Natural killer cell treated with Interleukin-12 subunit alpha and Interleukin-12 subunit beta and Interleukin-15 and Interleukin-18, amount 100 ng/mL, for 72 hours (primary cell): ENCODE results near the gene RASA3. TPM values are rescaled to one million over a fixed set of nuclear protein-coding genes. Genes with fewer than 3 reads are reported as not detected.

Experiments used
- ATAC-seq, 2 donors: fragments of 150-1000 bp; cut with Tn5 transposase in 1 of 2; sonication (Bioruptor Pico), chemical (Tn5 transposase) in 1 of 2; 2 replicates each; pipeline ENCODE4 v1.10.0; 2021
- DNase-seq: peaks from one replicate; pipeline ENCODE4 v3.0.0; 2022; ENCODE audit warnings: low spot score
- H3K27ac Mint-ChIP-seq, 2 donors: 1 replicate in 1 of 2; 2 replicates in 1 of 2; pipeline ENCODE4 v1.8.0; 2022; ENCODE audit warnings: mixed read lengths in 2 of 2, mild to moderate bottlenecking in 1 of 2, moderate library complexity in 1 of 2
- H3K27me3 Mint-ChIP-seq, 2 donors: 1 replicate in 1 of 2; 2 replicates in 1 of 2; pipeline ENCODE4 v1.8.0; 2022; ENCODE audit warnings: mixed read lengths in 2 of 2
- H3K36me3 Mint-ChIP-seq: one replicate; pipeline ENCODE4 v1.8.0; 2022; ENCODE audit warnings: mixed read lengths
- H3K4me1 Mint-ChIP-seq, 2 donors: 1 replicate in 1 of 2; 2 replicates in 1 of 2; pipeline ENCODE4 v1.8.0; 2022; ENCODE audit warnings: low read depth in 2 of 2, mixed read lengths in 2 of 2, mild to moderate bottlenecking in 1 of 2
- H3K4me3 Mint-ChIP-seq: one replicate; pipeline ENCODE4 v1.8.0; 2022; ENCODE audit warnings: mixed read lengths
- H3K9me3 Mint-ChIP-seq: 2 replicates; pipeline ENCODE4 v1.8.0; 2022; ENCODE audit warnings: mixed read lengths
- total RNA-seq, 2 donors: library from RNA; stranded (reverse); gene quantifications; one replicate each; pipeline ENCODE4 v1.2.3, GENCODE V29; 2022

The RASA3 gene
- total RNA-seq, 2 donors from 2014 or later = 6.9 to 11.7 TPM

DNA sequence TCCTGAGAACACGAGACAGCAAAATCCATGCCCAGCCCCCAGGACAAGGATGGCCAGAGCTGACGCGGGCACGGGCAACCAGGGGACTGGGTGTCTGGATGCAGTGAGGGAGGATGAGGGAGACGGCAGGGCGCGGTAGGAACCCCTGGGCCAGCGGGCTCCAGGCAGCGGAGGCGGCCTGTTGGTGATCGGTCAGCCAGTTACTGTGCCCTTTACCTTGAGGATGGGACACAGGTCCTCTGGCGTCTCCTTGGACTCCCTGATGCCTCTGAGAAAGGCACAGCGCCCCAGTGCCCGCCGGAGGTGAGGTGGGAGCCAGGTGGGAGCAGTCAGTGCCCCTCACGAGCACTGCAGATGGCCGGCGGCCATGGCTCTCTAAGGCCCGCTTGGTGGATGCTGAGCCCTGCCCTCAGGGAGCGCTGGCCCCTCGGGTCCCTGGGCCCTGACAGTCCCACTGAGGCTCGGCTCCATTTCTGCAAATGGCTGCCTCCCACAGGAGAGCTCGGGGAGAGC, 189.8 kb downstream of the RASA3 start:
- Mint-ChIP-seq H3K36me3 (no peaks in the 10 kb centered on the region), H3K4me1 (peaks cover 0 to 5% of the 10 kb centered on the region in 2 donors), H3K27me3 (no peaks in the 10 kb centered on the region), H3K9me3 (no peaks in the 10 kb centered on the region), H3K4me3 (no peak overlapping the region), H3K27ac (no peak overlapping the region)
- DNase-seq = peak; percentile 40
- ATAC-seq = no peak

DNA sequence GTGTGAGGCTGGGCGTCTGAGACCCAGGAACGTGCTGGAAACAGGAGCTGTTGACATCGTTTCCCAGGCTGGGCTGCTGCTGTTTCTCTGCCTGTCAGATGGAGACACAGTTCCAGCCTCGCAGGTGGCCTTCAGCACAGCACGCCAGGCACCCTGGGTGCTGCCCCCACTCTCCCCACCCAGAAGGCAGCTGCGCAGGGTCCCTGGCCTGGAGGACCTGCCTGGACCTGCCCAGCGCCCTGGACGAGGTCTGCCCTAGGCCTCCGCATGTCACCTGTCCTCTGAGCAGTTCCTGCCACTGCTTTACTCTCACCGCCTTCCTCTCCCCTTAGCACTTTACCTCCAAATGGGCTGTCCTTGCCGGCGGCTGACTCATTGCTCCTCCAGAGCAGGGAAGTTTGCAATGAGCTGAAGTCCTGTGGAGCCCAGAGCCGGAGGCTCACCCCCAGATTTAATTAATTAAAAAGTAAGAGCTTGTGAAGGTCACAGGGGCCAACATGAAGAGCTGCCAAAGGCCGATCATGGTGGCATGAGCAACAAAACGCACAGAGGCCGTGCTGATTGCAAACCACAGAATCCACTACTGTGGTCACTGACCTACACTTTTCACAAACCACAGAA, 190.7 kb downstream of the RASA3 start:
- Mint-ChIP-seq H3K4me1 (peaks cover 0 to 7% of the 10 kb centered on the region in 2 donors), H3K27me3 (no peaks in the 10 kb centered on the region), H3K4me3 (no peak overlapping the region), H3K9me3 (no peaks in the 10 kb centered on the region), H3K36me3 (no peaks in the 10 kb centered on the region), H3K27ac (no peak overlapping the region)
- DNase-seq (no peak), ATAC-seq (no peak)

DNA sequence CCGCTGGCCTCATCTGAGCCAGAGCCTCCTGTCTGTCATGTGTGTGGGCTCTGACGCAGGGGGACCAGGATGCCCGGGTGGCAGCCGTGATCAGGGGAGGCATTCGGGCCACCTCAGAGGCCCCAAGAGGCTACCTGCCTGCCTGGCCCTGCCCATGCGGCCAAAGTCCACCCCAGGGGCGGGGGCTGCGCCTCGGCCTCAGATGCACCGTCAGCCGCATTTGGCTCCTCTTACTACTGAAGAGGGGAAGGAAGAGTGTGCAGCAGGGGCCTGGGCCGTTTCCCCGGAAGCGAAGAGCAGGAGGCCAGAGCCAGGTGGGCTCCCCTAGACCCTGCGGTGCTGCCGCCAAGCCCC, 192.5 kb downstream of the RASA3 start:
- Mint-ChIP-seq H3K27me3 (no peaks in the 10 kb centered on the region), H3K4me3 (no peak overlapping the region), H3K9me3 (no peaks in the 10 kb centered on the region), H3K36me3 (no peaks in the 10 kb centered on the region), H3K27ac (no peak overlapping the region), H3K4me1 (peaks cover 0 to 7% of the 10 kb centered on the region in 2 donors)
- peak; percentile 47 for DNase-seq
- no peak for ATAC-seq

DNA sequence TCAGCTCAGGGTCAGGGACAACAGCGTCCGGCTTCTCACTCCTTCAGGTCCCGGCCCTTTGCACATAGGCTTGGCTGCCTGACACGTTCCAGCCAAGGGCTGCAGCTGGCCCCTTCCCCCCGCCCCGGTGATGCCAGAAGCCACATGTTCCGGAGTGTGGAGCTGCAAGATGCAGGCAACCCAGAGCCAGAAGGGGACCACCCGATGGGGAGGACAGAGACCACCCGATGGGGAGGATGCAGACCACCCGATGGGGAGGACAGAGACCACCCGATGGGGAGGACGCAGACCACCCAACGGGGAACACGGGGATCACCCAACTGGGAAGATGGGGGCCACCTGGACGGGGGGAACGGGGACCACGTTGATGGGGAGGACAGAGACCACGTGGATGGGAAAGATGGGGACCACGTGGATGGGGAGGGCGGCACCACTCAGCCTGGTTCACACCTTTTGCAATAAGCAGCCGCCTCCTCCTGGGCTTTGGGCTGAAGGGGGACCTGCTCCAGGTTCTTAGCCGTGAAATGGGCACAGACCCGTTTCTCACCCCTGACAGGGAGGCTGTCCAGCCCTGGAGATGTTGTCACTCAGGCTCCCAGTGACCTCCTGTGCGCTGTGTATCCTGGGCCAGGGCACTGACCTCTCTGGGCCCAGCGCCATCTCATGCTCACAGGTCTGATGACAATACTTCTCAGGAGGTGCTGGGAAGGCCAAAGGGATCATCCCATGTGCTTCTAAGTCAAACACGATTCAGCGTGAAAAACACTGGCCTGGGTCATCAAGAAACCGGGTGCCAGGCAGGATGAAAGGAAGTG, 193.1 kb downstream of the RASA3 start:
- Mint-ChIP-seq H3K27me3 (no peaks in the 10 kb centered on the region), H3K4me1 (peaks cover 0 to 7% of the 10 kb centered on the region in 2 donors), H3K4me3 (no peak overlapping the region), H3K27ac (no peak overlapping the region), H3K36me3 (no peaks in the 10 kb centered on the region), H3K9me3 (no peaks in the 10 kb centered on the region)
- ATAC-seq = no peak
- DNase-seq = peak; percentile 44

DNA sequence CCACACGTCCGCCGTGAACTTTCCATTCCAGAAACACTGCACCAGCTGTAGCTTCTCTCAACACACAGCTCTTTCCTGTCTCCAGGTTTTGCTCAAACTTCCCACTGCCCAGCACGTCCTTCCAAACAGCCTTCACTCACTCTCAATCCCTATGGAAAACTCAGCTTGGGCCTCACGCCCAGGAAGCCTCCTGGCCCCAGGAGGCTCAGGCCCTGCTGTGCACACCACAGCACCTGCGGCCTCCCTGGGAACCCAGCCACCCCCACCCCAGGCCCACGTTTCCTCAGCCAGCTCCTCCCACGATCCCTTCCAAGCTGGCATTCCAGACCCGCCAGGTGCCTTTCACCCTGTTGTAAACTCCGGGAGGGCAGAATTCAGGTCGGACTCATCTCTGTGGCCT, 193.7 kb downstream of the RASA3 start:
- Mint-ChIP-seq H3K27ac (no peak overlapping the region), H3K9me3 (no peaks in the 10 kb centered on the region), H3K4me1 (peaks cover 0 to 7% of the 10 kb centered on the region in 2 donors), H3K27me3 (no peaks in the 10 kb centered on the region), H3K36me3 (no peaks in the 10 kb centered on the region), H3K4me3 (no peak overlapping the region)
- DNase-seq = peak; percentile 47
- no peak for ATAC-seq

DNA sequence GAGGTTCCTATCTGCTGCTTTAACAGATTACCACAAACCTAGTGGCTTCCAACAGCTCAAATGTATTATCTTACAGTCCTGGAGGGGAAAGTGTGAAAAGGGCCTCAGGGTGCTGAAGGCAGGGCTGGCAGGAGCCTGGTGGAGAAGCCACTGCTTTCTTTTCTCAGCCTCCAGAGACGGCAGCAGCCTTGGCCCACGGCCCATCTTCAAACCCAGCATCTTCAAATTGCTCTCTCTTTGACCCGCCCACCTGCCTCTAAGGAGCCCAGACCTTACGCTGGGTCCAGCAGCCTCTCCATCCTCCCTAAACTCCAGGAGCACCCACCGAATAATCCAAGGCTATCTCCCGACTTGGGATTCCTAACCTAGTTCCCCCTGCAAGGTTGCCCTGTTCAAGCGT, 194.2 kb downstream of the RASA3 start:
- ATAC-seq (no peak), DNase-seq (no peak)
- Mint-ChIP-seq H3K27me3 (no peaks in the 10 kb centered on the region), H3K27ac (no peak overlapping the region), H3K4me3 (no peak overlapping the region), H3K4me1 (peaks cover 0 to 7% of the 10 kb centered on the region in 2 donors), H3K36me3 (no peaks in the 10 kb centered on the region), H3K9me3 (no peaks in the 10 kb centered on the region)

DNA sequence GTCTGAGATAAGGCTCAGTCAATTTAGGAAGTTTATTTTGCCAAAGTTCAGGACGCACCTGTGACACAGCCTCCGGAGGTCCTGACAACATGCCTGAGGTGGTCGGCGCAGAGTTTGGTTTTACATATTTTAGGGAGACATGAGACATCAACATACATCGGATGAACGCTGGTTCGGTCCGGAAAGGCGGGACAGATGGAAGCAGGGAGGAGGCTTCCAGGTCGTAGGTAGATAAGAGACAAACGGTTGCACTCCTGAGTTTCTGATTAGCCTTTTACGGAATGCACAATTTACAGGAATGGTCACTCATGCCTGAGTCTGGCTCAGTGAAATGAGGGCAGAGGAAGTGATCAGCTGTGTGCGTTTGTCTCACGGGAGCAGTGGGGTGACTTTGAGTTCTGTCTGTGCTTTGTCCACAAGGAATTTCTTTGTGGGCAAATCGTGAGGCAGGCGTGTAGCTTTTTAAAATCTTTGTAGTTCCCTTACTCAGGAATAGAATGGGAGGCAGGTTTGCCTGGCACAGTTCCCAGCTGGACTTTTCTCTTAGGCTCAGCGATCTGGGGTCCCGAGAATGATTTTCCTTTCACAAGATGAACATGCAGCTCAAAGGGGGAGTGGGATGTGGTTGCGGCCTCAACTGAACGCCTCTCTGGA, 194.8 kb downstream of the RASA3 start:
- peaks cover 0 to 7% of the 10 kb centered on the region in 2 donors for H3K4me1 Mint-ChIP-seq
- ATAC-seq (no peak), DNase-seq (peak; percentile 47)
- no peaks in the 10 kb centered on the region for H3K9me3 Mint-ChIP-seq
- H3K27me3 Mint-ChIP-seq = no peaks in the 10 kb centered on the region
- H3K4me3 Mint-ChIP-seq = no peak overlapping the region
- no peak overlapping the region for H3K27ac Mint-ChIP-seq
- no peaks in the 10 kb centered on the region for H3K36me3 Mint-ChIP-seq

DNA sequence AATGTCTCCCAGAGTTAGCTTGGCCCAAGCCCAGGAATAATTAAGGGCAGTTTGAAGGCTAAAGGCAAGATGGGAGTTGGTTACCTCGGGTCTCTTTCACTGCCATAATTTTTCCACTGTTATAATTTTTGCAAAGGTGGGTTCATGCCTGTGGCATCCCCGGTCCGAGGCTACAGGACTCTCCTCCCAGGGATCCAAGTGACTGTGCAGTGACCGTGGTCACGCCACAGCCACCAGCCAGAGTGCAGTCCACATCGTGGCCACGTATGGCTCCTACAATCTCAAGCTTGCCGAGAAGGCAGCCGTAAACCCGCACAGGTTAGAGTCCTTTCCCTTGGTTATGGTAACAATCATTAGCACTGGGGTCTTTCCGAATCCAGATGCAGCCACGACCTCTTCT, 195.3 kb downstream of the RASA3 start:
- DNase-seq = peak; percentile 42
- Mint-ChIP-seq H3K4me3 (no peak overlapping the region), H3K27ac (no peak overlapping the region), H3K9me3 (no peaks in the 10 kb centered on the region), H3K27me3 (peaks cover 0 to 3% of the 10 kb centered on the region in 2 donors), H3K4me1 (peaks cover 0 to 7% of the 10 kb centered on the region in 2 donors), H3K36me3 (no peaks in the 10 kb centered on the region)
- no peak for ATAC-seq

DNA sequence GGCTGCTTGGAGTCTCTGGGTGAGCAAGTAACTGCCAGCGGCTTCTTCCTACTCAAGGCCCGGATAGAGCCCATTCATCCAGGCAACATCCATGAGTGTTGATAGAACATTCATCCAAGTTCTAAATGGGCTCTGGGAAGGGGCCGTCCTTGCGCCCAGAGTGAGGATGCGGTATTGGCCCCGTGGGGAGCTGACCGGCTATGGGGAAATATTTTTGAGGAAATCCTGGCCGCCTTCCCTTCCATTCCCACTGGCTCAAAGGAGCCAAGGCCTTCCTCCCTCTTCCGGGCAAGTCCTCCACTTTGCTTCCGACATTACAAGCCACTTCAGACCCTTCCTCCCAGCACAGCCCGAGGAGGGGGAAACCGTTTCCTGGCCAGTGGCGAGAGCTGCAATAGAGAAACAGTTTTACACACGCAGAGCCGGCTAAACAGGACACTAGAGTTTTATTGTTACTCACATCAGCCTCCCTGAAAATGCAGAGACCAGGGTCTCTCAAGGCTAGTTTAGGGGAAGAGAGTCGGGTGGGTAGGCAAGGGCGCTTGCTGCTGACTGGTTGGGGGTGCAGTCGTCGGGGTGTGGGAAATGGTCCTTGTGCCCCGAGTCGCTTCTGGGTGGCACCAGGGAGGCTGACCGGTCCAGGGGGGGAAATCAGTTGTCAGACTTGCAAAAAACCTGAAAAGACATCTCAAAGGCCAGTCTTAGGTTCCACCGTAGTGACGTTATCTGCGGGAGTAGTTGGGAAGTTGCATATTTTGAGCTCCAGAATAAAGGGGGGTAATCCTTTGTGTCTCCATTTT, 196.1 kb downstream of the RASA3 start:
- ATAC-seq (no peak), DNase-seq (no peak)
- H3K4me3 Mint-ChIP-seq = no peak overlapping the region
- no peak overlapping the region for H3K27ac Mint-ChIP-seq
- H3K4me1 Mint-ChIP-seq = peaks cover 5 to 7% of the 10 kb centered on the region in 2 donors
- peaks cover 0 to 3% of the 10 kb centered on the region in 2 donors for H3K27me3 Mint-ChIP-seq
- H3K9me3 Mint-ChIP-seq = no peaks in the 10 kb centered on the region
- H3K36me3 Mint-ChIP-seq = no peaks in the 10 kb centered on the region

DNA sequence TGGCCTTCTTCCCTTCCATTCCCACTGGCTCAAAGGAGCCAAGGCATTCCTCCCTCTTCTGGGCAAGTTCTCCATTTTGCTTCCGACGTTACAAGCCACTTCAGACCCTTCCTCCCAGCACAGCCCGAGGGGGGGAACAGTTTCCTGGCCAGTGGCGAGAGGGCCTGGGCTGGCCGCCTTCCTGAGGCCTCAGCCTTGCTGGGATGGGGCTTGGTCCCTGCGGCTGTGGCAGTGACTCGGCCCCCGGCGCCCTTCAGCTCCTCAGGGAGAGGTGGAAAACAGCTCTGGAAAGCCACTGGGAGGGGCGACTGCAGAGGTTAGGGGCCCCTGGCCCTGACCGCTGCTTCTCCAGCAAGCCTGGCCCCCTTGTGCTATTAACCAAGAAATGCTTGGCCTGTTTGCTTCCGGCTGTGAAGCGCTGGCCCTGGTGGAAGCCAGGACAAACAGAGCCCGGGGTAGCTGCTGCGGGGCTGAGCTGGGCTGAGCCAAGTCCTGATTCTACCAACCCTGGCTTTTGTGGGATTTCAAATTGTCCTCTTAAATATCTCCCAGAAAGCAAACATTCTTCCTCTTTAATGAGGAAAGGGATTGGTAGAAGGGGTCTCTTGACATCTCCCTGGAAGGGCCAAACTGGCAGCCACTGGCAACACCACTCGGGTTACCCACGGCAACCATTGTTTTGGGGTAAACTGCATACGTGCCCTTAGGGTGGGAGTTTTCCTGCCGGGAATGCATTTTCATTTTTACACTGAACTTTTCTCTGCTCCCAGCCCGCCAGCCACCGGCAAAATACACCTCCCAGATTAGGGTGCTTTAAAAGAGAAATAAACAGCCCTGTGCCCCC, 197.2 kb downstream of the RASA3 start:
- Mint-ChIP-seq H3K4me1 (peaks cover 7 to 8% of the 10 kb centered on the region in 2 donors), H3K4me3 (no peak overlapping the region)

DNA sequence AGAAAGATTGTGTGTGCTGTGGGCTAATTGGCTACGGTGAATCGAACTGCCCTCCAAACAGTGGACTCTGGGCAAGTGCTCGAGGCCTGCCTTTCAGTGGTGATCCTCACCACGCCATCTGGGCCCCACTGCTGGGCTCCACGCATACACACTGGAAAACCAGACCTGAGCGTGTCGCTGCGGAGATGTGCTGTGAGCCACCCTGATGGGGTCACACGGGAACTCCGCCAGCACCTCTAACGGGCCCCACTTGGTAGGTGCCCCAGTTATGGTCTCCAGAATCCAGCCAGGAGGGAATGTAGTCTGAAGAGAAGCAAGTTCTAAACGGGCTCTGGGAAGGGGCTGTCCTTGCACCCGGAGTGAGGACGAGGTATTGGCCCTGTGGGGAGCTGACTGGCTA, 197.8 kb downstream of the RASA3 start:
- H3K4me1 Mint-ChIP-seq = peaks cover 7 to 8% of the 10 kb centered on the region in 2 donors
- DNase-seq (peak; percentile 45), ATAC-seq (no peak)
- H3K27ac Mint-ChIP-seq = no peak overlapping the region
- H3K36me3 Mint-ChIP-seq = no peaks in the 10 kb centered on the region
- no peaks in the 10 kb centered on the region for H3K9me3 Mint-ChIP-seq
- peaks cover 0 to 3% of the 10 kb centered on the region in 2 donors for H3K27me3 Mint-ChIP-seq
- H3K4me3 Mint-ChIP-seq = no peak overlapping the region

More for the DNA sequence above, 197.2 kb downstream of the RASA3 start:
- peak; percentile 57 for DNase-seq
- Mint-ChIP-seq H3K9me3 (no peaks in the 10 kb centered on the region), H3K36me3 (no peaks in the 10 kb centered on the region), H3K27me3 (peaks cover 0 to 3% of the 10 kb centered on the region in 2 donors), H3K27ac (no peak overlapping the region)
- no peak for ATAC-seq

DNA sequence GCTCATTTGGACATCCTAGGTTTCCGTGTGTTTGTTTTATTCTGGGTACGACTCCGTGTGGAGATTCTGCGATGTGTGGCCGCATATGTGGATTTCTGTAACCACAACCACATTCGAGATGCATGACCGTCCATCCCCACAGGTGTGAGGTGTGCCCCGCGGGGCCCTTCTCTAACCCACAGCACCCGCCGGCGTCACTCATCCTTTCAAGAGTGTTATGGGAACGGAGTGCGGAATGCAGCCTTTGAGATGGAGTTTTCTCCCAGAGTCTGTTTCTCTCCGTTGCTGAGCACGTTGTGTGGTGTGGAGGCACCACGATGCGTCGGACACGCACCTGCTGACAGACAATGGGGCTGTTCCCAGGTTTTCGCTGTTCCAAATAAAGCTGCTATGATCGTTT, 198.5 kb downstream of the RASA3 start:
- H3K9me3 Mint-ChIP-seq = no peaks in the 10 kb centered on the region
- no peak overlapping the region for H3K27ac Mint-ChIP-seq
- no peak overlapping the region for H3K4me3 Mint-ChIP-seq
- no peak for DNase-seq
- H3K27me3 Mint-ChIP-seq = peaks cover 0 to 3% of the 10 kb centered on the region in 2 donors
- ATAC-seq = no peak
- H3K4me1 Mint-ChIP-seq = peaks cover 7 to 8% of the 10 kb centered on the region in 2 donors
- no peaks in the 10 kb centered on the region for H3K36me3 Mint-ChIP-seq
